ENCODE data around the gene GADD45A. TPM values are rescaled to one million over a fixed set of nuclear protein-coding genes. Genes with fewer than 3 reads are reported as not detected.

The GADD45A gene
- total RNA-seq, 1 experiment from 2014 or later, result 58.6 TPM

- Mint-ChIP-seq H3K9me3 (ENCODE audit: unreplicated experiment) (no peaks in the 10 kb centered on the region), H3K27ac (ENCODE audit: unreplicated experiment) (no peak overlapping the region), H3K4me1 (ENCODE audit: low read depth, unreplicated experiment) (peaks cover 6% of the 10 kb centered on the region), H3K27me3 (ENCODE audit: insufficient read depth, unreplicated experiment) (no peaks in the 10 kb centered on the region), H3K36me3 (ENCODE audit: insufficient read depth, unreplicated experiment) (peaks cover 6% of the 10 kb centered on the region), H3K4me3 (ENCODE audit: unreplicated experiment) (no peak overlapping the region)
- intact Hi-C loops (cut with micrococcal nuclease; ENCODE audit: unreplicated experiment), result no loop called here
- DNase-seq, result no peak
- no TSS peak for BruUV-seq (replicated peaks)
- TF ChIP-seq CTCF (IDR thresholded peaks at IDR 0.05; ENCODE audit: insufficient read depth in 1 of 2, low read depth in 1 of 2, low read length in 1 of 2, severe bottlenecking in 1 of 2, unreplicated experiment in 1 of 2), result no peak
- no peak overlapping the region for H3K4me3 ChIP-seq (ENCODE audit: low read depth, low read length)
- CTCF ChIA-PET, result no interaction called here
- no peaks in the 10 kb centered on the region for H3K27me3 ChIP-seq (replicated peaks; ENCODE audit: control insufficient read depth, insufficient read depth, low read length)
- no peaks in the 10 kb centered on the region for H3K4me1 ChIP-seq
- no peaks in the 10 kb centered on the region for H3K36me3 ChIP-seq (ENCODE audit: control insufficient read depth, insufficient read depth, low read length)
- H3K9me3 ChIP-seq, result no peaks in the 10 kb centered on the region
- POLR2A ChIA-PET, result no interaction called here
Measured at GRCh38 chr1:67708606-67709005, 23.6 kb downstream of the GADD45A start.

DNA sequence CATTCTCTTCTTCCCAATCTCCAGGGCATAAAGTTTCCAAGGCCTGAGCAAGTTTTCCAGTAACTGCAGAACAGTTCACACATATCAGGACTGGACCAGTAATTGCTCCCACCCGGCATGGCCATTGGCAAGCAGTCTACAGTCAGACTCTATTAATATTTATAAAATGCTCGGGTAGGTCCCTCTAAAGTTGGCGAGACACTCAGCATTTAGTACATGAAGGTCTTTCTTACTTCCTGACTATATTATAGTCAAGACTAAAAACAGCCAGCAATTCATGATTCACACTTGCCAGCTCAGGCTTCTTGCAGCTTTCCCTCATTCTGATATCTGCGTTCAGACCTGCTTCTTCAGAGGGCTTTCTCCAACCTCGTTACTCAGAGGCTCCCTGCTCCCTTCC lies 25.4 kb downstream of the GADD45A start:
- no peak overlapping the region for H3K4me3 Mint-ChIP-seq (ENCODE audit: unreplicated experiment)
- H3K4me1 ChIP-seq, result no peaks in the 10 kb centered on the region
- no peaks in the 10 kb centered on the region for H3K27me3 ChIP-seq (replicated peaks; ENCODE audit: control insufficient read depth, insufficient read depth, low read length)
- no peak for DNase-seq
- no peak overlapping the region for H3K27ac Mint-ChIP-seq (ENCODE audit: unreplicated experiment)
- no peaks in the 10 kb centered on the region for H3K9me3 Mint-ChIP-seq (ENCODE audit: unreplicated experiment)
- no peaks in the 10 kb centered on the region for H3K36me3 Mint-ChIP-seq (ENCODE audit: insufficient read depth, unreplicated experiment)
- ChIA-PET POLR2A (no interaction called here), CTCF (no interaction called here)
- BruUV-seq (replicated peaks), result no TSS peak
- peaks cover 6% of the 10 kb centered on the region for H3K4me1 Mint-ChIP-seq (ENCODE audit: low read depth, unreplicated experiment)
- intact Hi-C loops (cut with micrococcal nuclease; ENCODE audit: unreplicated experiment), result no loop called here
- H3K4me3 ChIP-seq (ENCODE audit: low read depth, low read length), result no peak overlapping the region
- no peaks in the 10 kb centered on the region for H3K36me3 ChIP-seq (ENCODE audit: control insufficient read depth, insufficient read depth, low read length)
- H3K9me3 ChIP-seq, result no peaks in the 10 kb centered on the region
- H3K27me3 Mint-ChIP-seq (ENCODE audit: insufficient read depth, unreplicated experiment), result no peaks in the 10 kb centered on the region
- TF ChIP-seq CTCF (IDR thresholded peaks at IDR 0.05; ENCODE audit: insufficient read depth in 1 of 2, low read depth in 1 of 2, low read length in 1 of 2, severe bottlenecking in 1 of 2, unreplicated experiment in 1 of 2), result no peak

DNA sequence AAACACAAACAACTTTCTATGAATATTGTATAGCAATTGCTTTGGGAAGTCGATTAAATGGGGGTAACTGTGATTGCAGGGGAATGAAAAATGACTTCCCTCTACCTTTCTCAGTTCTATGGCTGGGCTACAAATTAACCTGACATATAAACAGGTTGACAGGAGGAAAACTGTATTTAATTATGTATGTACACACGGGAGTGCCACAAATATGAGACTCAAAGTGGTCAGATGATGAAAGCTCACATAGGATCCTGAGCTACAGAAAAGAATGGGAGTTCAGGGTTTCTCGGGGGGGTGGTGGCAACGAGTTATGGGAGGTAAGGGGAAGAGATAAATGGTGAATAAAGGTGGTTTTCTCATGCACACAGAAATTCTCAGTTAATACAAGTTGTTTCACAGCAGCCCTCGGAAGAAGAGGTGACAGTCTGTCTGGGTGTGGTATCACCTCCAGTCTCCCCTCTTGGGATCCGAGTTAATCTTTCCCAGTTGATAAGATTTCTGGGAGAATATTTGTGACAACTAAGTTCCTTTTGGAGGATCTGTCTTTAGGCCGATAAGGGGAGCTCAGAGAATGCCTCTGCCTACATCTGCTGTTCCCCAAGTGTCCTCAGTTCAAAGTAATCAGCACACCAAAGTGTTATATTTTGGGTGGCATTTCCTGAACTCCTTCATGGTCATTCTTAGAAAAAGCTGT lies 26.3 kb downstream of the GADD45A start:
- no peak for TF ChIP-seq CTCF (IDR thresholded peaks at IDR 0.05; ENCODE audit: insufficient read depth in 1 of 2, low read depth in 1 of 2, low read length in 1 of 2, severe bottlenecking in 1 of 2, unreplicated experiment in 1 of 2)
- no peak for DNase-seq
- no TSS peak for BruUV-seq (replicated peaks)
- peaks cover 6% of the 10 kb centered on the region for H3K4me1 Mint-ChIP-seq (ENCODE audit: low read depth, unreplicated experiment)
- no peaks in the 10 kb centered on the region for H3K27me3 ChIP-seq (replicated peaks; ENCODE audit: control insufficient read depth, insufficient read depth, low read length)
- H3K27me3 Mint-ChIP-seq (ENCODE audit: insufficient read depth, unreplicated experiment), result no peaks in the 10 kb centered on the region
- intact Hi-C loops (cut with micrococcal nuclease; ENCODE audit: unreplicated experiment), result no loop called here
- no peak overlapping the region for H3K4me3 ChIP-seq (ENCODE audit: low read depth, low read length)
- no peaks in the 10 kb centered on the region for H3K9me3 ChIP-seq
- H3K4me1 ChIP-seq, result no peaks in the 10 kb centered on the region
- H3K27ac Mint-ChIP-seq (ENCODE audit: unreplicated experiment), result no peak overlapping the region
- no peak overlapping the region for H3K4me3 Mint-ChIP-seq (ENCODE audit: unreplicated experiment)
- H3K9me3 Mint-ChIP-seq (ENCODE audit: unreplicated experiment), result no peaks in the 10 kb centered on the region
- H3K36me3 Mint-ChIP-seq (ENCODE audit: insufficient read depth, unreplicated experiment), result no peaks in the 10 kb centered on the region
- H3K36me3 ChIP-seq (ENCODE audit: control insufficient read depth, insufficient read depth, low read length), result no peaks in the 10 kb centered on the region
- CTCF ChIA-PET, result no interaction called here
- POLR2A ChIA-PET, result no interaction called here

All from Caco-2 (cell line).